ENCODE measurements around the gene HIBADH. TPM values are rescaled to one million over a fixed set of nuclear protein-coding genes. Genes with fewer than 3 reads are reported as not detected.

Gene HIBADH
- total RNA-seq, 4 donors from 2014 or later = 18.0 to 74.8 (median 41.2) TPM

DNA sequence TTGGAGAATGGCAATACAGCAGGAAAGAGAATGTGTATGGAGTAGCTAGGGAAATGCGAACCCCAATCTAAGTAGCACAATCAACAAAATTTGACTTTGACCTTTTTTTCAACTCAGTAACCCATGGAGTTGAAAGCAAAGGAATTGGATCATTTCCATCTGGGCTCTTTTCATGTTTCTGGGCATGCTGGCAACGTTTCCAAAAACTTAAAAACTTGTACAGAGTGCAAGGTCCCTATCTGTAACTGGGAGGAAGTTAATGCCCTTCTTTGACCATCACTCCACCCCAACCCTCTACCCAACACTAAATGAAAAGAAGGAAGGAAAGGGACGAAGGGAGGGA is 1.3 kb upstream of the HIBADH start:
- peaks cover 3 to 19% (median 10%) of the 10 kb centered on the region in 4 donors for H3K4me1 ChIP-seq
- H3K4me3 ChIP-seq = no peak overlapping the region
- intact Hi-C loops (cut with DNase I; ENCODE audit: low total_unique reads) = no loop called here
- no peaks in the 10 kb centered on the region for H3K36me3 ChIP-seq
- no peak for DNase-seq
- H3K27ac ChIP-seq = peak overlapping the region in 3 of 4 donors; percentile 93 to 95 (median 94)
- no peaks in the 10 kb centered on the region for H3K27me3 ChIP-seq
- 57 to 63% methylated on average over 3 of the region's 3 CpGs for WGBS, 2 donors (ENCODE audit: low coverage in 1 of 2)
- in situ Hi-C loops (cut with MboI; ENCODE audit: low pct_ligation_motif_present in 1 of 4, low pct_unique_long_range_greater_than_20kb in 1 of 4, low sequenced_read_pairs in 3 of 4) = no loop called here
- TF ChIP-seq, protein P1, sequence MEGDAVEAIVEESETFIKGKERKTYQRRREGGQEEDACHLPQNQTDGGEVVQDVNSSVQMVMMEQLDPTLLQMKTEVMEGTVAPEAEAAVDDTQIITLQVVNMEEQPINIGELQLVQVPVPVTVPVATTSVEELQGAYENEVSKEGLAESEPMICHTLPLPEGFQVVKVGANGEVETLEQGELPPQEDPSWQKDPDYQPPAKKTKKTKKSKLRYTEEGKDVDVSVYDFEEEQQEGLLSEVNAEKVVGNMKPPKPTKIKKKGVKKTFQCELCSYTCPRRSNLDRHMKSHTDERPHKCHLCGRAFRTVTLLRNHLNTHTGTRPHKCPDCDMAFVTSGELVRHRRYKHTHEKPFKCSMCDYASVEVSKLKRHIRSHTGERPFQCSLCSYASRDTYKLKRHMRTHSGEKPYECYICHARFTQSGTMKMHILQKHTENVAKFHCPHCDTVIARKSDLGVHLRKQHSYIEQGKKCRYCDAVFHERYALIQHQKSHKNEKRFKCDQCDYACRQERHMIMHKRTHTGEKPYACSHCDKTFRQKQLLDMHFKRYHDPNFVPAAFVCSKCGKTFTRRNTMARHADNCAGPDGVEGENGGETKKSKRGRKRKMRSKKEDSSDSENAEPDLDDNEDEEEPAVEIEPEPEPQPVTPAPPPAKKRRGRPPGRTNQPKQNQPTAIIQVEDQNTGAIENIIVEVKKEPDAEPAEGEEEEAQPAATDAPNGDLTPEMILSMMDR (IDR thresholded peaks at IDR 0.05) = no peak
- TF ChIP-seq POLR2A (IDR thresholded peaks at IDR 0.05) = no peak
- no peak for TF ChIP-seq EP300 (IDR thresholded peaks at IDR 0.05; ENCODE audit: low read depth)
- TF ChIP-seq POLR2AphosphoS5 (IDR thresholded peaks at IDR 0.05) = no peak
- H3K9me3 ChIP-seq = no peaks in the 10 kb centered on the region

DNA sequence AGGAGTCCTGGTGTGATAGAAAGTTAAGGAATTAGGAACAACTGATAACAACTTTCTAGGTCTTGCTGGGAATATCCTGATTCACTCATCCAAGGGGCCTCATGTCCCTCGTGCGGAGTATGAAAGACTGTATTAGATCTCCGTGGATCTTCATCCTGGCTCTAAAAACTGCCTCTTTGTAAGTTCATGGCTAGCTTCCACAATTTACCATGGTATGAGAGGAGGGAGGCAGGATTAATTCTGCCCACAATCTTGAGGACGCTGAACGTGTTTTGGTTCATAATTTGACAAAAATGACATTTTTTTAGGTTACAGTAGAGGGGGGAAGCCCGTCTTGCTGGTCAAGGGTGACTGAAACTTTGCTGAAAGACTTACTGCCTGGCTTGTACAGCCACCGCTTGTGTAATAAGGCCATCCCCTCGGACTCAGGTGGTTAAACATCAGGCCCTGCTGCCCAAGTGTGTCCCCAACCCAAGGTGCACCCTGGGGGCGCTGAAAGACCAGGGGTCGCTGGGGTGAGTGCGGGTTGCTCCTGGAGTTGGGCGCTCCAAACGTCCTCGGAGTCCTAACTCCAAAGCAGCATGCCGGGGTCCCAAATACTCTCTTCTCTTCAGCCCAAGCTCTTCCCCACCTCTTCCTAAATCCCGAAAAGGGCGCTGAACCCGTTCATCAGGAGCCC is 733 bp downstream of the HIBADH start:
- H3K27me3 ChIP-seq = no peaks in the 10 kb centered on the region
- H3K36me3 ChIP-seq = no peaks in the 10 kb centered on the region
- H3K27ac ChIP-seq = peak overlapping the region; percentile 93 to 95 (median 94)
- peak overlapping the region; percentile 68 to 97 (median 84) for H3K4me3 ChIP-seq
- peaks cover 3 to 19% (median 10%) of the 10 kb centered on the region in 4 donors for H3K4me1 ChIP-seq
- H3K9me3 ChIP-seq = no peaks in the 10 kb centered on the region
- peak; percentile 37 for DNase-seq
- in situ Hi-C loops (cut with MboI; ENCODE audit: low pct_ligation_motif_present in 1 of 4, low pct_unique_long_range_greater_than_20kb in 1 of 4, low sequenced_read_pairs in 3 of 4) (no loop called here), intact Hi-C loops (cut with DNase I; ENCODE audit: low total_unique reads) (no loop called here)
- 6 to 20% methylated on average over 2 to 18 of the region's 18 CpGs for WGBS, 2 donors (ENCODE audit: low coverage in 1 of 2)
- no peak for TF ChIP-seq POLR2AphosphoS5 (IDR thresholded peaks at IDR 0.05)
- TF ChIP-seq, protein P1 (IDR thresholded peaks at IDR 0.05) = no peak
- TF ChIP-seq EP300 (IDR thresholded peaks at IDR 0.05; ENCODE audit: low read depth) = no peak
- TF ChIP-seq POLR2A (IDR thresholded peaks at IDR 0.05) = no peak

DNA sequence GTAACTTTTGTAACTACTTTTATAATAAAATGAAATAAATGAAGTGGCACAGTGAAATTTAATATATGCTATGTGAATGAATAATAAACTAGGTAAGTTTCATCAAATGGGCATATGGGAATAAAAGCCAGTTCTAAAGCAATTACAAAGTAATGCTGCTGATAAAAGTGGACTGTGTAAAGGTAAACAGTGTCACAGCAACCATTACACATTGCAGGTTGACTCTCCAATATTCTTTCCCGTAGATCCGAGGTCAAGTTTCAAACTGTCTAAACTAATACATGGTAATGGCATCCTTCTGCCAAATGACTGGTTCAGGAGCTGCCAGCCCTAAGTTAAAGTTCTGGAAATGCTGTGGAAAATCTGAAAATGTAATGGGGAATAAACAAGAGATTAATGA is 6.0 kb downstream of the HIBADH start:
- H3K27ac ChIP-seq = no peak overlapping the region
- peaks cover 0 to 10% (median 4%) of the 10 kb centered on the region in 4 donors for H3K4me1 ChIP-seq
- H3K9me3 ChIP-seq = no peaks in the 10 kb centered on the region
- no peak overlapping the region for H3K4me3 ChIP-seq
- no peaks in the 10 kb centered on the region for H3K36me3 ChIP-seq
- intact Hi-C loops (cut with DNase I; ENCODE audit: low total_unique reads) = no loop called here
- WGBS, 2 donors (ENCODE audit: low coverage in 1 of 2) = 85 to 86% methylated on average over 2 of the region's 2 CpGs
- no peaks in the 10 kb centered on the region for H3K27me3 ChIP-seq
- TF ChIP-seq EP300 (IDR thresholded peaks at IDR 0.05; ENCODE audit: low read depth) = no peak
- TF ChIP-seq POLR2A (IDR thresholded peaks at IDR 0.05) = no peak
- TF ChIP-seq, protein P1 (IDR thresholded peaks at IDR 0.05) = no peak
- no peak for TF ChIP-seq POLR2AphosphoS5 (IDR thresholded peaks at IDR 0.05)
- no peak for DNase-seq
- in situ Hi-C loops (cut with MboI; ENCODE audit: low pct_ligation_motif_present in 1 of 4, low pct_unique_long_range_greater_than_20kb in 1 of 4, low sequenced_read_pairs in 3 of 4) = no loop called here

DNA sequence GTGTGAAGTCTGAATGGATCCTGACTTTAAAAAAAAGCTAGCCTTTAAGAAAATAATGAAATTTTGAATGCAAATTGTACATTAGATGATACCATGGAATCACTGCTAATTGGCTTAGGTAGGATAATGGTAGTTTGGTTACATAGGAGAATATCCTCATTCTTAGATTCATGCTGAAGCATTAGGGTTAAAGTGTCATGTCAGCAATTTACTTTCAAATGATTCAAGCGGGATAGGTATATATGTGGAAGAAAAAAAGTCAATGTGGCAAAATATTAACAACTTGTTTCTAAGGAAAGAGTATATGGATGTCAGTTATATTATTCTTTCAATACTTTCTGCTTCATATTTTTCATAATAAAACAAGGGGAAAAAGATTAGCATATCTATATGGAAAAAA is 7.5 kb downstream of the HIBADH start:
- in situ Hi-C loops (cut with MboI; ENCODE audit: low pct_ligation_motif_present in 1 of 4, low pct_unique_long_range_greater_than_20kb in 1 of 4, low sequenced_read_pairs in 3 of 4) = no loop called here
- no peaks in the 10 kb centered on the region for H3K9me3 ChIP-seq
- intact Hi-C loops (cut with DNase I; ENCODE audit: low total_unique reads) = no loop called here
- no peak overlapping the region for H3K4me3 ChIP-seq
- no peaks in the 10 kb centered on the region for H3K27me3 ChIP-seq
- TF ChIP-seq POLR2A (IDR thresholded peaks at IDR 0.05) (no peak), POLR2AphosphoS5 (IDR thresholded peaks at IDR 0.05) (no peak), EP300 (IDR thresholded peaks at IDR 0.05; ENCODE audit: low read depth) (no peak)
- TF ChIP-seq, protein P1 (IDR thresholded peaks at IDR 0.05) = no peak
- H3K4me1 ChIP-seq = no peaks in the 10 kb centered on the region
- 100% methylated on average over 1 of the region's 1 CpG for WGBS, 2 donors (ENCODE audit: low coverage in 1 of 2)
- no peak for DNase-seq
- no peaks in the 10 kb centered on the region for H3K36me3 ChIP-seq
- H3K27ac ChIP-seq = no peak overlapping the region
